ENCODE results near the gene CMA1. TPM values are rescaled to one million over a fixed set of nuclear protein-coding genes. Genes with fewer than 3 reads are reported as not detected.
"Not testable (repeated sequence)": the region's sequence is repeated elsewhere in the genome, so short reads cannot be mapped to it uniquely, and the experiment has no call there.

CMA1 gene
- total RNA-seq, 6 donors from 2014 or later = 0.37 to 1.8 TPM; not detected in 4

GRCh38 chr14:24481622-24482324 is 26.3 kb downstream of the CMA1 start:
- ATAC-seq (ENCODE audit: low FRiP score in 2 of 2) (peak; percentile 71 to 73), DNase-seq (peak; percentile 27 to 66)

DNA sequence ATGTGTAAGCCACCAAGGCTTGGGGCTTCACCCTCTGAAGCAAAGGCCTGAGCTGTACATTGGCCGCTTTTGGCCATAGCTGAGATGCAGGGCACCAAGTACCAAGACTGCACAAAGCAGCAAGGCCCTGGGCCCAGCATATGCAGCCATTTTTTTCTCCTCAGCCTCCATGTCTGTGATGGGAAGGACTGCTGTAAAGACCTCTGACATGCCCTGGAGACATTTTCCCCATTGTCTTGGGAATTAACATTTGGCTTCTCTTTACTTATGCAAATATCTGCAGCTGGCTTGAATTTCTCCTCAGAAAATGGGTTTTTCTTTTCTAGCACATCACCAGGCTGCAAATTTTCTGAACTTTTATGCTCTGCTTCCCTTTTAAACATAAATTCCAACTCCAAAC is 28.1 kb downstream of the CMA1 start:
- not testable (repeated sequence) for H3K4me1 ChIP-seq; DNase-seq; H3K36me3 ChIP-seq; H3K27ac ChIP-seq; H3K27me3 ChIP-seq; H3K9me3 ChIP-seq; ATAC-seq (ENCODE audit: low FRiP score in 2 of 2); H3K4me3 ChIP-seq
- WGBS, 2 donors = 0 to 54% methylated on average over 1 of the region's 1 CpG

More at GRCh38 chr14:24481622-24482324, 26.3 kb downstream of the CMA1 start:
- no peak overlapping the region for H3K27ac ChIP-seq
- no peaks in the 10 kb centered on the region for H3K27me3 ChIP-seq
- 54 to 55% methylated on average over 18 to 23 of the region's 23 CpGs for WGBS, 2 donors
- H3K4me3 ChIP-seq = no peak overlapping the region
- H3K4me1 ChIP-seq = peaks cover 0 to 3% (median 0%) of the 10 kb centered on the region in 4 donors
- no peaks in the 10 kb centered on the region for H3K9me3 ChIP-seq
- TF ChIP-seq POLR2A (IDR thresholded peaks at IDR 0.05) = no peak
- no peak for TF ChIP-seq EP300 (IDR thresholded peaks at IDR 0.05)
- TF ChIP-seq CTCF (IDR thresholded peaks at IDR 0.05) = peak; percentile 24 to 56 (median 38)
- TF ChIP-seq POLR2AphosphoS5 (IDR thresholded peaks at IDR 0.05) = no peak
- no peaks in the 10 kb centered on the region for H3K36me3 ChIP-seq

- TF ChIP-seq EP300 (IDR thresholded peaks at IDR 0.05) (no peak), POLR2A (IDR thresholded peaks at IDR 0.05) (no peak), CTCF (IDR thresholded peaks at IDR 0.05) (no peak), POLR2AphosphoS5 (IDR thresholded peaks at IDR 0.05) (no peak)
- Histone ChIP-seq H3K27ac (no peak overlapping the region), H3K4me3 (no peak overlapping the region), H3K4me1 (no peaks in the 10 kb centered on the region), H3K9me3 (no peaks in the 10 kb centered on the region), H3K27me3 (no peaks in the 10 kb centered on the region), H3K36me3 (no peaks in the 10 kb centered on the region)
- no peak for ATAC-seq (ENCODE audit: low FRiP score in 2 of 2)
- no peak for DNase-seq
- WGBS, 2 donors = 58 to 95% methylated on average over 4 of the region's 4 CpGs
These were observed 32.8 kb downstream of the CMA1 start for GRCh38 chr14:24475261-24475660.

DNA sequence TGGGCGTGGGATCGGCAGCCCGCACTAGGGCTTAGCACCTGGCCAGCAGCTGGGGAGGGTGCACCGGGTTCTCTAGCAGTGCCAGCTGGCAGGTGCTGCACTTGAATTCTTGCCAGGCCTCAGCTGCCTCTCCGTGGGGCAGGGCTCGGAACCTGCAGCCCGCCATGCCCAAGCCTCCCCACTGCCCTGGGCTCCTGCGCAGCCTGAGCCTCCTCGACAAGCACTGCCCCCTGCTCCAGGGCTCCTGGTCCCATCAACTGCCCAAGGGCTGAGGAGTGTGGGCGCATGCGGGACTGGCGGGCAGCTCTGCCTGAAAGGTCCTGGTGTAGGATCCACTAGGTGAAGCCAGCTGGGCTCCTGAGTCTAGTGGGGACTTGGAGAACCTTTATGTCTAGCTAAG is 34.9 kb downstream of the CMA1 start:
- no peaks in the 10 kb centered on the region for H3K36me3 ChIP-seq
- H3K4me1 ChIP-seq = no peaks in the 10 kb centered on the region
- no peak overlapping the region for H3K27ac ChIP-seq
- H3K27me3 ChIP-seq = no peaks in the 10 kb centered on the region
- peak in 1 of 2 donors; percentile 39 for ATAC-seq (ENCODE audit: low FRiP score in 2 of 2)
- H3K4me3 ChIP-seq = no peak overlapping the region
- peak in 1 of 2 donors; percentile 54 for DNase-seq
- TF ChIP-seq EP300 (IDR thresholded peaks at IDR 0.05) = no peak
- TF ChIP-seq CTCF (IDR thresholded peaks at IDR 0.05) = no peak
- 82% methylated on average over 6 of the region's 12 CpGs; no CpG with 5 or more reads in 1 of the 2 donors for WGBS, 2 donors
- H3K9me3 ChIP-seq = no peaks in the 10 kb centered on the region

DNA sequence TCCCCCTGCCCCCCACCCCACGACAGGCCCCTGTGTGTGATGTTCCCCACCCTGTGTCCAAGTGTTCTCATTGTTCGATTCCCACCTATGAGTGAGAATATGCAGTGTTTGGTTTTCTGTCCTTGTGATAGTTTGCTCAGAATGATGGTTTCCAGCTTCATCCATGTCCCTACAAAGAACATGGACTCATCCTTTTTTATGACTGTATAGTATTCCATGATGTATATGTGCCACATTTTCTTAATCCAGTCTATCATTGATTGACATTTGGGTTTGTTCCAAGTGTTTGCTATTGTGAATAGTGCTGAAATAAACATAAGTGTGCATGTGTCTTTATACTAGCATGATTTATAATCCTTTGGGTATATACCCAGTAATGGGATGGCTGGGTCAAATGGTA is 37.6 kb downstream of the CMA1 start:
- not testable (repeated sequence) for DNase-seq; H3K9me3 ChIP-seq; H3K27me3 ChIP-seq; H3K36me3 ChIP-seq; H3K4me3 ChIP-seq; H3K27ac ChIP-seq; H3K4me1 ChIP-seq; ATAC-seq (ENCODE audit: low FRiP score in 2 of 2)
- 89 to 92% methylated on average over 2 of the region's 2 CpGs for WGBS, 2 donors

GRCh38 chr14:24465805-24466204 is 42.3 kb downstream of the CMA1 start:
- DNase-seq (no peak), ATAC-seq (ENCODE audit: low FRiP score in 2 of 2) (no peak)
- Histone ChIP-seq H3K36me3 (no peaks in the 10 kb centered on the region), H3K27me3 (no peaks in the 10 kb centered on the region), H3K27ac (no peak overlapping the region), H3K4me3 (no peak overlapping the region), H3K9me3 (no peaks in the 10 kb centered on the region), H3K4me1 (no peaks in the 10 kb centered on the region)
- 90 to 94% methylated on average over 3 of the region's 3 CpGs for WGBS, 2 donors
- TF ChIP-seq POLR2A (IDR thresholded peaks at IDR 0.05) (no peak), CTCF (IDR thresholded peaks at IDR 0.05) (no peak), POLR2AphosphoS5 (IDR thresholded peaks at IDR 0.05) (no peak), EP300 (IDR thresholded peaks at IDR 0.05) (no peak)

Data from upper lobe of left lung (tissue), 6 donors.